PFSK-1 (cell line): ENCODE measurements around the gene C15orf40.

Experiments
- FOXP2 ChIP-seq: optimal IDR thresholded peaks from 2 replicates; pipeline ENCODE3; 2011; ENCODE audit warnings: borderline replicate concordance, control low read depth, inconsistent platforms; ENCODE audit not compliant: insufficient read depth; ENCODE audit errors: extremely low read length, extremely low read depth
- POLR2AphosphoS5 ChIP-seq: IDR thresholded peaks from 2 replicates; pipeline ENCODE4 v1.6.1; 2012; ENCODE audit warnings: low read depth, mild to moderate bottlenecking, control low read depth, low read length, moderate library complexity
- REST ChIP-seq, 2 experiments: IDR thresholded peaks; 2 replicates each; pipeline versions ENCODE4 v1.6.1 to v1.8.0; 2011 to 2012; ENCODE audit warnings: low read depth in 2 of 2, low read length in 2 of 2, control low read depth in 1 of 2, inconsistent platforms in 1 of 2, mild to moderate bottlenecking in 1 of 2, moderate library complexity in 1 of 2; ENCODE audit not compliant: insufficient read depth in 1 of 2
- SIN3A ChIP-seq: IDR thresholded peaks from 2 replicates; pipeline ENCODE4 v1.6.1; 2012; ENCODE audit warnings: mild to moderate bottlenecking, low read length, moderate library complexity, borderline replicate concordance; ENCODE audit not compliant: insufficient read depth
- TAF1 ChIP-seq: IDR thresholded peaks from 2 replicates; pipeline ENCODE4 v1.6.1; 2012; ENCODE audit warnings: low read length, control low read depth, borderline replicate concordance; ENCODE audit not compliant: insufficient read depth

The C15orf40 gene

DNA sequence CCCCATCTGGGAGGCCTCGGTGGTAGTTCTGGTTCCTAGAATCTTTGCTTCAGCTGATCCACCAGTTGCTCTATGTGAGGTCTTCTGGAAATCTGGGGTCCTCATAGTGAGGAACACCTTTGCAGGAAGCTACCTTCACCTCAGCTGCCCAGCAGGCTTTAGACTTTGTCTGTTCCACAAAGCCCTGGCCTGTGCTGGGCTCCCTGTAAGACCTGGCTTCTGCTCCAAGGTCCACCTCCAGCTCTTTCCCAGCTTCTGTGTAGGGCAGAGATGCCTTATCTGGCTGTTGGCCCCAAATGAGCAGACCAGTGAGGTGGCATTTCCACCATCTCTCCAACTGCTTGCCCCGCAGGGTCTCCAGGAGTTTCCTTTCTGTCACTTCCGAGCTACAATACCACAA lies 50.7 kb downstream of the C15orf40 start:
- TF ChIP-seq REST (IDR thresholded peaks at IDR 0.05; ENCODE audit: insufficient read depth in 1 of 2, low read depth in 2 of 2, low read length in 2 of 2) (no peak), SIN3A (no peak), FOXP2 (no peak), POLR2AphosphoS5 (no peak), TAF1 (no peak)

DNA sequence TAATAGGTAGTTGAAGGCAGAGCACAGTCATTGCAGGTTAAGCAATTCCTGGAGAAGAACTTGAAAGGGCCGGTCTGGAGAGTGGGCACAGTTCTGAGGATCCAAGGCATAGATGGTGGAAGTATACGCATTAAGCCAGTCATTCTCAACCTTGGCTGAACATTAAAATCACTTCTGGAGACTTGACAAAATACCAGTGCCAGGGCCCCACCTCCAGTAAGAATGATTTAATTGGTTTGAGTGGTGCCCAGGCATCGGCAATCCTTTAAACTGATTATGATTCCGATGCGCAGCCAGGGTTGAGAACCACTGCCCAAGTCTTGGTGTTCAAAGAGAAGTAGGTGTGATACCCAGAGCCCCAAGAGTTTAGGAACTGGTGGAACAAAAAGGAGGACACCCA lies 52.0 kb downstream of the C15orf40 start:
- TF ChIP-seq POLR2AphosphoS5 (no peak), FOXP2 (no peak), TAF1 (no peak), SIN3A (no peak), REST (IDR thresholded peaks at IDR 0.05; ENCODE audit: insufficient read depth in 1 of 2, low read depth in 2 of 2, low read length in 2 of 2) (no peak)

DNA sequence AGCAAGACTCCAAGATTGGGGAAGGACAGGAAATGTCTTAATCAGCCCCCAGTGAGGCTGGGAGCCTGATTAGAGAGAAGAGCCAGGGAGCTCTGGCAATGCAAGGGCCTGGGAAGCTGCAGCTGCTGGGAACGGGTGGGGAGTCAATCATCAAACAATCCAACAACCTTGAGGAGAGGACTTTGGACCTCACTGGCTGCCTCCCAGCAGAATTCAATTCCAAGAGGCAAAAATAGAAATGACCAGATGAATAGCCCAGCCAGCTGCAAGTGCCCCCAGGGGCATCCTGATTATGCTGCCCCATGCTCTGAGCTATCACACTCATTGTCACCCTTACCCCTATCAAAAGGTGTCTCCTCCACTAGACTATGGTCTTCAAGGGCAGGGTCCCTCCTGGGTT lies 52.8 kb downstream of the C15orf40 start:
- TF ChIP-seq FOXP2: no peak
- no peak for TF ChIP-seq SIN3A
- no peak for TF ChIP-seq POLR2AphosphoS5
- no peak for TF ChIP-seq REST (IDR thresholded peaks at IDR 0.05; ENCODE audit: insufficient read depth in 1 of 2, low read depth in 2 of 2, low read length in 2 of 2)

- TF ChIP-seq FOXP2: no peak
- no peak for TF ChIP-seq SIN3A
- TF ChIP-seq TAF1: no peak
- TF ChIP-seq REST (IDR thresholded peaks at IDR 0.05; ENCODE audit: insufficient read depth in 1 of 2, low read depth in 2 of 2, low read length in 2 of 2): no peak
- TF ChIP-seq POLR2AphosphoS5: no peak
Measured at GRCh38 chr15:82952158-82953081, 59.0 kb downstream of the C15orf40 start, which contains the start of gene HOMER2. TSS of gene HOMER2 (minus strand) at chr15:82952720. CDS start at chr15:82952535, 185 bp downstream.
